Brain microvascular endothelial cell (primary cell): ENCODE measurements around the gene ANKS6.
A peak's percentile ranks its signal among the peaks of the same experiment; 100 is the strongest.

ENCODE experiments used
- DNase-seq: peaks from one replicate; pipeline ENCODE4 v3.0.0-alpha.2; 2020
- H3K27ac ChIP-seq: fragments of 250-450 bp; sonication (Bioruptor Pico); 2 replicates; pipeline ENCODE4 v1.5.1; 2020; ENCODE audit warnings: mild to moderate bottlenecking, moderate library complexity
- H3K27me3 ChIP-seq: fragments of 250-450 bp; sonication (Bioruptor Pico); replicated peaks from 2 replicates; pipeline ENCODE4 v1.5.1; 2020; ENCODE audit warnings: mild to moderate bottlenecking
- H3K36me3 ChIP-seq: fragments of 250-450 bp; sonication (Bioruptor Pico); replicated peaks from 2 replicates; pipeline ENCODE4 v1.5.1; 2020; ENCODE audit warnings: mild to moderate bottlenecking
- H3K4me3 ChIP-seq: 2 replicates; pipeline ENCODE4 v1.5.1; 2011; ENCODE audit warnings: low read depth, mild to moderate bottlenecking, control low read depth, low read length, moderate library complexity
- CTCF ChIP-seq: IDR thresholded peaks from 2 replicates; pipeline ENCODE4 v1.5.1; 2011; ENCODE audit warnings: low read depth, mild to moderate bottlenecking, moderate library complexity, low read length, control low read depth, inconsistent platforms; ENCODE audit errors: missing control alignments
- in situ Hi-C: cut with HindIII; loops from 2 replicates; pipeline ENCODE4 v1.10.0; 2017; ENCODE audit warnings: low sequenced_read_pairs, low pct_ligation_motif_present

Gene ANKS6

GRCh38 chr9:98728500-98728899, 67.9 kb downstream of the ANKS6 start:
- in situ Hi-C loops, result no loop called here

GRCh38 chr9:98727428-98727827, 68.9 kb downstream of the ANKS6 start:
- Histone ChIP-seq H3K27ac (no peak overlapping the region), H3K27me3 (peaks cover 10% of the 10 kb centered on the region), H3K36me3 (no peaks in the 10 kb centered on the region), H3K4me3 (no peak overlapping the region)
- TF ChIP-seq CTCF, result no peak
- in situ Hi-C loops, result no loop called here
- DNase-seq, result no peak

More at GRCh38 chr9:98728500-98728899, 67.9 kb downstream of the ANKS6 start:
- Histone ChIP-seq H3K27me3 (peaks cover 10% of the 10 kb centered on the region), H3K4me3 (no peak overlapping the region), H3K27ac (no peak overlapping the region), H3K36me3 (no peaks in the 10 kb centered on the region)
- no peak for TF ChIP-seq CTCF
- no peak for DNase-seq

- Histone ChIP-seq H3K27ac (no peak overlapping the region), H3K36me3 (no peaks in the 10 kb centered on the region), H3K27me3 (peaks cover 10% of the 10 kb centered on the region), H3K4me3 (no peak overlapping the region)
- in situ Hi-C loops, result no loop called here
- no peak for TF ChIP-seq CTCF
- peak; percentile 26 for DNase-seq
Measured at GRCh38 chr9:98726735-98727134, 69.6 kb downstream of the ANKS6 start.

GRCh38 chr9:98724810-98725530, 71.4 kb downstream of the ANKS6 start:
- H3K36me3 ChIP-seq, result no peaks in the 10 kb centered on the region
- in situ Hi-C loops, result no loop called here
- no peak overlapping the region for H3K4me3 ChIP-seq
- TF ChIP-seq CTCF, result no peak
- no peak for DNase-seq
- H3K27me3 ChIP-seq, result peaks cover 10% of the 10 kb centered on the region
- no peak overlapping the region for H3K27ac ChIP-seq

GRCh38 chr9:98721643-98722042, 74.7 kb downstream of the ANKS6 start:
- no peak for TF ChIP-seq CTCF
- Histone ChIP-seq H3K36me3 (no peaks in the 10 kb centered on the region), H3K4me3 (no peak overlapping the region), H3K27ac (no peak overlapping the region), H3K27me3 (peaks cover 13% of the 10 kb centered on the region)
- in situ Hi-C loops, result no loop called here
- no peak for DNase-seq

GRCh38 chr9:98720402-98720801, 76.0 kb downstream of the ANKS6 start:
- DNase-seq, result no peak
- no peak for TF ChIP-seq CTCF
- Histone ChIP-seq H3K27ac (no peak overlapping the region), H3K27me3 (peaks cover 11% of the 10 kb centered on the region), H3K4me3 (no peak overlapping the region), H3K36me3 (no peaks in the 10 kb centered on the region)
- in situ Hi-C loops, result no loop called here
